Skeletal muscle tissue (tissue), 4 donors: ENCODE data around the gene ETV3. TPM values are rescaled to one million over a fixed set of nuclear protein-coding genes. Genes with fewer than 3 reads are reported as not detected.
"Not testable (repeated sequence)": the region's sequence is repeated elsewhere in the genome, so short reads cannot be mapped to it uniquely, and the experiment has no call there.

Experiments
- H3K27ac ChIP-seq: one replicate; pipeline ENCODE4 v1.7.0; 2013; ENCODE audit warnings: mild to moderate bottlenecking, low read depth, low read length, inconsistent platforms
- H3K27me3 ChIP-seq, 3 donors: one replicate each; pipeline ENCODE4 v1.7.0; 2013; ENCODE audit warnings: low read length in 3 of 3; ENCODE audit not compliant: control insufficient read depth in 3 of 3, insufficient read depth in 3 of 3
- H3K36me3 ChIP-seq, 3 donors: one replicate each; pipeline ENCODE4 v1.7.0; 2013; ENCODE audit warnings: low read length in 3 of 3; ENCODE audit not compliant: control insufficient read depth in 3 of 3, insufficient read depth in 3 of 3
- H3K4me1 ChIP-seq, 3 donors: one replicate each; pipeline ENCODE4 v1.7.0; 2013; ENCODE audit warnings: low read length in 3 of 3, mild to moderate bottlenecking in 3 of 3; ENCODE audit not compliant: control insufficient read depth in 3 of 3, insufficient read depth in 3 of 3
- H3K4me3 ChIP-seq, 3 donors: one replicate each; pipeline ENCODE4 v1.7.0; 2013; ENCODE audit warnings: low read length in 3 of 3
- H3K9ac ChIP-seq, 3 donors: one replicate each; pipeline ENCODE4 v1.7.0; 2013; ENCODE audit warnings: low read length in 3 of 3, mild to moderate bottlenecking in 3 of 3, moderate library complexity in 2 of 3, low read depth in 1 of 3
- H3K9me3 ChIP-seq, 3 donors: one replicate each; pipeline ENCODE4 v1.7.0; 2013; ENCODE audit warnings: low read length in 3 of 3; ENCODE audit not compliant: control insufficient read depth in 3 of 3
- total RNA-seq: library from RNA; depleted of rRNA; stranded (reverse); fragments of >200 nt; gene quantifications from one replicate; pipeline ENCODE4 v1.2.3, GENCODE V29; 2014
- donor health status: Osteomylitis.

ETV3 gene
- total RNA-seq, 1 donor from 2014 or later: 14.6 TPM

DNA sequence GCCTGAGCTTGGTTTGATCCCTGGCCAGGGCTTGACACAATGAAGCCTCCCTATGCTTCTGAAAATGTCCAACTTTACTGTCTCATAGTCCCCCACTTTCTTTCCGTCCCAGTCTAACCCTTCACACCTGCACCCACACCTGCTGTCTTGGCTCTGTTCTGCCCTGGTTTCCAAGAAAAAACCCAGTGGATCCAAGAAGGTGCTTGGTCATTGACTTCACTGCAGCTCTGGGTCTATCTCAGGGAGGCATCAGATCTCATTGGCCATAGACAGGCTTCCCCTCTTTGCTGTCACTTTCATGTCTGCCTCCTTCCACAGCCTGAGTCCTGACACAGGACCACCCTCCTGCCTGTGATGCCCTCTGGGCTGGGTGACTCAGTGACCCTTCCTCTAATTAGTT, 37.8 kb upstream of the ETV3 start:
- H3K9ac ChIP-seq: no peak overlapping the region
- H3K27ac ChIP-seq: no peak overlapping the region
- peaks cover 0 to 14% (median 0%) of the 10 kb centered on the region in 3 donors for H3K27me3 ChIP-seq
- H3K4me3 ChIP-seq: no peak overlapping the region
- H3K9me3 ChIP-seq: no peaks in the 10 kb centered on the region
- H3K4me1 ChIP-seq: no peaks in the 10 kb centered on the region
- no peaks in the 10 kb centered on the region for H3K36me3 ChIP-seq

DNA sequence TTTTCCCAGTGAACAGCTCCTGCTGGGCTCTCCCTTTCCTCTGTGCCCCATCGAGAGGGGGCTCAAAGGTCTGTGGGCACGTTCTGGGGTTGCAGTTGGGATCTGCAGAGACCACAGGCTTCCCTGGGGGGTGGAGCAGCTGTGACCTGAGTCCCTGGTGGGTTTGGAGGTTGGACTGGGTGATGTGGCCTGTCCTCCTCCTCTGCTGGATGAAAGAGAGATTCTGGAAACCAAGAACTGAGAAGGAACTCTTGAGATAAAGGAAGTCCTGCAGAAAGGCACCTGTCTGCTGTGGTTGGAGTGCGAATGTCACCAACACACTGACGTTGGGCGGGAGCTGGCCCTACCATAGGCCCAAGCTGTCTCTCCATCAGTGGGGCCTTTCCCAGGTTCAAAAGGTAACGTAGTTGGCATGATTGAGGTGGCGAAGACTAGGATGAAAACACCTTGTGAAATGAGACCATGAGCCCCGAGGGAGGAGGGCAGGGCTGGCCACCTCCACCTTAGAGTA, 35.8 kb upstream of the ETV3 start:
- Histone ChIP-seq H3K9me3 (no peaks in the 10 kb centered on the region), H3K4me1 (no peaks in the 10 kb centered on the region), H3K36me3 (no peaks in the 10 kb centered on the region), H3K4me3 (no peak overlapping the region), H3K27me3 (peaks cover 0 to 14% (median 0%) of the 10 kb centered on the region in 3 donors), H3K27ac (no peak overlapping the region), H3K9ac (no peak overlapping the region)

GRCh38 chr1:157173241-157173640, 35.0 kb upstream of the ETV3 start:
- H3K9ac ChIP-seq, H3K4me1 ChIP-seq, H3K27ac ChIP-seq, H3K4me3 ChIP-seq, H3K9me3 ChIP-seq, H3K36me3 ChIP-seq: not testable (repeated sequence)
- peaks cover 0 to 14% (median 0%) of the 10 kb centered on the region in 3 donors for H3K27me3 ChIP-seq

- not testable (repeated sequence) for H3K4me3 ChIP-seq, H3K36me3 ChIP-seq, H3K27me3 ChIP-seq, H3K4me1 ChIP-seq, H3K27ac ChIP-seq, H3K9ac ChIP-seq, H3K9me3 ChIP-seq
These were observed 34.4 kb upstream of the ETV3 start for GRCh38 chr1:157172591-157172990.

DNA sequence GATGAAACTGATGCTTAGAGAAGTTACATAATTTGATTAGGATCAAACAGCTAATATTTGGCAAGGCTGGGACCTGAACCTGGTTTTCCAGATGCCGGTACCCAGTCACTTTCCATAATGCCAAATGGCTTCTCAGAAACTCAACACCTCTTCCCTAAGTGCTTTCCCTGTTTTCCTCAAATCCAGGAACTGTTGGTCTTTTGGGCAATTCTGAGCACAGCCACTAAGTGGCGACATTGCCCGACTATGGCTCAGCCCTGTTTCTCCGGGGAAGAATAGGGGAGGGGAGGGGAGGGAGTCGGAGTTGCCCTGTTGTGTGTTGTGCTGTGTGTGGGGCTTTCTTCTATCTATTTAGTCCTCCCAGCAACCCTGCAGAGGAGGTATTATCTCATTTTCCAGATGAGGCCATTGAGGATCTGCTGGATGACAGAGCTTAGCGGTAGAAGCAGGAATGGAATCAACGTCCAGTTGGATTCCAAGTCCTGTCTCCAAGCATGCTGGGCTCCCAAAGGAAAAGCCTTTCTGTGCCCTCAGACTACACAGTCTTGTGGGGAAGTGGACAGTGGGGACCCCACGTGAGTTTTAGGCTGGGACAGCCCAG, 33.8 kb upstream of the ETV3 start:
- H3K4me1 ChIP-seq, H3K4me3 ChIP-seq, H3K27ac ChIP-seq, H3K9ac ChIP-seq, H3K9me3 ChIP-seq, H3K36me3 ChIP-seq, H3K27me3 ChIP-seq: not testable (repeated sequence)

DNA sequence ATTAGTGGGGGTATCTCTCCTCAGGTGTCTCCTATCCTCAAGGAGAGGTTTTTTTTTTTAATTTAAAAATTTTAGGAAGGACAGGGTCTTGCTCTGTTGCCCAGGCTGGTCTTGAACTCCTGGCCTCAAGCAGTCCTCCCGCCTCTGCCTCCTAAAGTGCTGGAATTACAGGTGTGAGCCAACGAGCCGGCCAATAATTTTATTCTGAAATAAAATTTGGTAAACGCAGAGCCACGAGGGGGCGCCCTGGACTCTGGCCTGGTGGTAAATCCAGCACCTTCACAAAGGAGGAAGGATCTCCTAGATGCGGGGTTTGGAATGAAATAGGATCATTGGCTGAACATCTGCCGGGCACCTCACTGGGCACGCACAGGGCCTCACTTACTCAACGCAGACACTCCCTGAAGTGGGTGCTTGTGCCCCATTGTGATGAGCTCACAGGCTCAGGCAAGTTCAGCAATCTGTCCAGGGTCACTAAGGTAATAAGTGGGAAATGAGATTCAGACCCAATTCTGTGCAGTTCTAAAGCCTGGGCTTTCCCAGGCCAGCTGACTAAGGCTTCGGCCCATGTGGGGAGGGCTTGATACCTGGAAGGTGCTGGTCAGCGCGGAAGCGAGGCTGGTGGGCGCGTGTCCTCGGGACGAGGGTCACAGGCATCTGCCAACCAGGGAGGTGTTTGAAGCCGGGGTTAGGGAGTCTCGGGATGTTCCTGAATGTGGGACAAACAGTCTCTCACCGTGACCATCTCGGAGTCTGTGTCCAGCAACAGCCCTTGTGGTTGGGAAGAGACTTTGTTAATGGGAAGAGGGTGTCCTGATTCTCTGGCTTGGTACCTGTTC, 32.7 kb upstream of the ETV3 start:
- H3K36me3 ChIP-seq: no peaks in the 10 kb centered on the region
- H3K27me3 ChIP-seq: peaks cover 0 to 8% (median 0%) of the 10 kb centered on the region in 3 donors
- H3K9me3 ChIP-seq: no peaks in the 10 kb centered on the region
- H3K4me3 ChIP-seq: no peak overlapping the region
- no peak overlapping the region for H3K9ac ChIP-seq
- H3K4me1 ChIP-seq: no peaks in the 10 kb centered on the region
- no peak overlapping the region for H3K27ac ChIP-seq

GRCh38 chr1:157168015-157168414, 29.8 kb upstream of the ETV3 start:
- Histone ChIP-seq H3K4me1 (peaks cover 0 to 4% (median 4%) of the 10 kb centered on the region in 3 donors), H3K4me3 (no peak overlapping the region), H3K9ac (no peak overlapping the region), H3K9me3 (no peaks in the 10 kb centered on the region), H3K27ac (no peak overlapping the region), H3K36me3 (no peaks in the 10 kb centered on the region), H3K27me3 (peaks cover 7 to 10% (median 9%) of the 10 kb centered on the region in 3 donors)

- Histone ChIP-seq H3K9me3 (no peaks in the 10 kb centered on the region), H3K9ac (no peak overlapping the region), H3K36me3 (no peaks in the 10 kb centered on the region), H3K27me3 (peaks cover 7 to 10% (median 9%) of the 10 kb centered on the region in 3 donors), H3K27ac (no peak overlapping the region), H3K4me3 (no peak overlapping the region), H3K4me1 (peaks cover 0 to 4% (median 4%) of the 10 kb centered on the region in 3 donors)
These were observed 29.2 kb upstream of the ETV3 start for GRCh38 chr1:157167437-157167836.

GRCh38 chr1:157166590-157166989, 28.4 kb upstream of the ETV3 start:
- Histone ChIP-seq H3K36me3 (no peaks in the 10 kb centered on the region), H3K9me3 (no peaks in the 10 kb centered on the region), H3K27ac (no peak overlapping the region), H3K4me3 (no peak overlapping the region), H3K27me3 (peaks cover 7 to 10% (median 9%) of the 10 kb centered on the region in 3 donors), H3K4me1 (peaks cover 0 to 4% (median 4%) of the 10 kb centered on the region in 3 donors), H3K9ac (no peak overlapping the region)
